Mammary epithelial cell (primary cell): ENCODE measurements around the gene ANKS1B.

ENCODE experiments used
- EZH2 ChIP-seq: IDR thresholded peaks from 2 replicates; pipeline ENCODE4 v1.6.1; 2012; ENCODE audit warnings: low read length, inconsistent platforms, borderline replicate concordance
- TF ChIP-seq, protein P1 (sequence below), 2 donors: IDR thresholded peaks in 1 of 2; conservative IDR thresholded peaks in 1 of 2; 2 replicates each; pipeline ENCODE4 v1.5.1; 2011 to 2012; ENCODE audit warnings: inconsistent platforms in 2 of 2, low read length in 2 of 2, mild to moderate bottlenecking in 2 of 2, control low read depth in 1 of 2, low read depth in 1 of 2; ENCODE audit not compliant: insufficient read depth in 1 of 2; ENCODE audit errors: extremely low read depth in 1 of 2

GRCh38 chr12:98918176-98918863, 1066.4 kb downstream of the ANKS1B start:
- TF ChIP-seq, protein P1, sequence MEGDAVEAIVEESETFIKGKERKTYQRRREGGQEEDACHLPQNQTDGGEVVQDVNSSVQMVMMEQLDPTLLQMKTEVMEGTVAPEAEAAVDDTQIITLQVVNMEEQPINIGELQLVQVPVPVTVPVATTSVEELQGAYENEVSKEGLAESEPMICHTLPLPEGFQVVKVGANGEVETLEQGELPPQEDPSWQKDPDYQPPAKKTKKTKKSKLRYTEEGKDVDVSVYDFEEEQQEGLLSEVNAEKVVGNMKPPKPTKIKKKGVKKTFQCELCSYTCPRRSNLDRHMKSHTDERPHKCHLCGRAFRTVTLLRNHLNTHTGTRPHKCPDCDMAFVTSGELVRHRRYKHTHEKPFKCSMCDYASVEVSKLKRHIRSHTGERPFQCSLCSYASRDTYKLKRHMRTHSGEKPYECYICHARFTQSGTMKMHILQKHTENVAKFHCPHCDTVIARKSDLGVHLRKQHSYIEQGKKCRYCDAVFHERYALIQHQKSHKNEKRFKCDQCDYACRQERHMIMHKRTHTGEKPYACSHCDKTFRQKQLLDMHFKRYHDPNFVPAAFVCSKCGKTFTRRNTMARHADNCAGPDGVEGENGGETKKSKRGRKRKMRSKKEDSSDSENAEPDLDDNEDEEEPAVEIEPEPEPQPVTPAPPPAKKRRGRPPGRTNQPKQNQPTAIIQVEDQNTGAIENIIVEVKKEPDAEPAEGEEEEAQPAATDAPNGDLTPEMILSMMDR (conservative IDR thresholded peaks at IDR 0.05 in 1 of 2, IDR thresholded peaks at IDR 0.05 in 1 of 2; ENCODE audit: extremely low read depth in 1 of 2, insufficient read depth in 1 of 2, low read depth in 1 of 2, low read length in 2 of 2) = no peak
- no peak for TF ChIP-seq EZH2
